ENCODE measurements around the gene MEGF6.

MEGF6 gene

DNA sequence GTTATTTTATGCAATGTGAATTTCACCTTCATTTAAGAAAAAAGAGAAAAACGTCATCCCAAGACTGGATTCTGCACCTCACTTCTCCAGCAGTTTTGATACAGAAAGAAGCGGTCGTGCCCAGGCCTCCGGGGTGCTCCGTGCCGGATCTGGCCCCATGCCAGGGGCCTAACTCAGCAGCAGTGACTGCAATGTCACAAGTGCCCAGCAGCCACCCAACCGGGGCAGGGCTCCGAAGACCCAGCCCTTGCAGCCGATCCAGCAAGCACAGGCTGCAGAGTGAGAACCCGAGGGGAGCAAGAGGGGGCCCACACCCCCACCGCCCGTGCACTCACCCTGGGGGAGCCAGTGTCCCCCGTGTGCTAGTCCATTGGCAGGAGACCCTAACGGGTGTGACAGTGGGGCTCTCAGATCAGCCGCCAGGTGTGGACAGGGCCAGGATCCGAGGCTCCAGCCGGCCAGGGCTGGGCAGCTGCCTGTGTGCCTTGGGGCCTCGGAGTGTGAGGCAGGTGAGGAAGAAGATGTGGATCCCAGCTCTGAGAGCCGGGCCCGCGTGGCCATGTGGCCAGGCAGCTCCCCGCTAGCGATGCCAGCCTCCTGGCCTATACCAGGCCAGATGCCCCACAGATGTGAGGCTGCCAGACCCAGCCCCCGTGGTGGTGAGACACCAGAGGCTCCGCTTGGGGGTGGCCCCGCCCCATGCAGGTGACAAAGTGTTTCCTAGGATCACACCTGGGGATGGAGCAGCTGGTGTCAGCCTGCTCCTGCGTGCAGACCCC lies 60.6 kb downstream of the MEGF6 start:
- no peak overlapping the region for H2AFZ ChIP-seq (ENCODE audit: low read depth, low read length)
- no peaks in the 10 kb centered on the region for H3K36me3 ChIP-seq (ENCODE audit: insufficient read depth, low read length)
- H3K9me3 ChIP-seq (ENCODE audit: low read length): no peaks in the 10 kb centered on the region
- no peaks in the 10 kb centered on the region for H3K27me3 ChIP-seq (ENCODE audit: insufficient read depth, low read length)
- H3K4me1 ChIP-seq (ENCODE audit: insufficient read depth, low read length): peaks cover 7% of the 10 kb centered on the region
- H3K4me3 ChIP-seq (ENCODE audit: low read length): no peak overlapping the region

DNA sequence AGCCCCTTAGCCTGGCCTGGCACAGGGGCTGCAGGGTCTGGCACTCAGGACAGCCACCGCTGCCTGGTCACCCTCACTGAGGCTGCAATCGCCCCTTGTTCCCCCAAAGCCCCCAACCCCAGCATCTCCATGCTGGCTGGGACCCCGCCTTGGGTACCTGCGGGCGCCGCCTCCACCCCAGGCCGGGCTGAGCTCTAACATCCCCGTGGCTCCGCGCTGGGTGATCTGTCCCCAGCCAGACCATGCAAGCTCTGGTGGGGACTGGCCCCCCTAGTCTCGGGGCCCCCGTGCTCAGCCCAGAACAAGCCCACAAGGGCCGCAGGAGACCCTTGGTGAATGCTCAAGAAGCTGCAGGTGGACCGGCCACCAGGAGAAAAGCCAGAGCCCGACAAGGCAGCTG lies 62.4 kb downstream of the MEGF6 start:
- Histone ChIP-seq H2AFZ (ENCODE audit: low read depth, low read length) (no peak overlapping the region), H3K4me1 (ENCODE audit: insufficient read depth, low read length) (peaks cover 13% of the 10 kb centered on the region), H3K27me3 (ENCODE audit: insufficient read depth, low read length) (no peaks in the 10 kb centered on the region), H3K36me3 (ENCODE audit: insufficient read depth, low read length) (no peaks in the 10 kb centered on the region), H3K4me3 (ENCODE audit: low read length) (no peak overlapping the region), H3K9me3 (ENCODE audit: low read length) (no peaks in the 10 kb centered on the region)

DNA sequence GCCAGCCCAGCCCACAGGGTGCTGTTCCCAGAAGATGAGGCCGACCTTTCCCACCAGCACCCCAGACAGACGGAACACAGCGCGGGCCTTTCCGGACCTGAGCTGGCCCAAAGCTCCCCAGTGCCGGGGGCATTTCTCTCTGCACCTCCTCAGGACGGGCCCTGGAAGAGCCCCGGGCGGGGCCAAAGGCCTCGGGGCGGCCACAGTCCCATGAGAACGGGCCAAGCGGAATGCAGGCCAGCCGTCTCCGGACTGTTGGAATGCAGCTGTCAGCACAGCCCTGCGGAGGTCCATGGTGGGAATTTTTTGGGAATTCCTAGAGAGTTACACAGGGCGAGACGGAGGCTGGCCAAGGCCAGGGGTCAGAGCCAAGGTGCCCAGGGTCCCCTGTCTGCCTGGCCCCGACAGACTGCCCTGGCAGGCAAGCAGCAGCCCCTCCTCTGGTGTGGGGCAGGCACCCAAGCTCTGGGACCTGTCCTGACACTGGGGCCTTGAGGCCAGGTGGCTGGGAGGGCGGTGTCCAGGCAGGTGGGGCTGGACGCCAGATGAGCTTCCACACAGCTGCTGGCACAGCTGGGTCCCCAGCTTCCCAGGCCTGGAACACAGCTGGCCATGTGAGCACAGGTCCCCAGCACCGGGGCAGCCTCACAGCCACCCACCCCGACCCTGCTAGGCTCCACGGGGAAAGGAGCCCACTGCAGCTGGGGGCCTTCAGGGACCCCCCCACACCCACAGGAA lies 63.0 kb downstream of the MEGF6 start:
- peaks cover 17% of the 10 kb centered on the region for H3K4me1 ChIP-seq (ENCODE audit: insufficient read depth, low read length)
- H3K4me3 ChIP-seq (ENCODE audit: low read length): no peak overlapping the region
- H2AFZ ChIP-seq (ENCODE audit: low read depth, low read length): no peak overlapping the region
- H3K27me3 ChIP-seq (ENCODE audit: insufficient read depth, low read length): no peaks in the 10 kb centered on the region
- H3K36me3 ChIP-seq (ENCODE audit: insufficient read depth, low read length): no peaks in the 10 kb centered on the region
- no peaks in the 10 kb centered on the region for H3K9me3 ChIP-seq (ENCODE audit: low read length)

DNA sequence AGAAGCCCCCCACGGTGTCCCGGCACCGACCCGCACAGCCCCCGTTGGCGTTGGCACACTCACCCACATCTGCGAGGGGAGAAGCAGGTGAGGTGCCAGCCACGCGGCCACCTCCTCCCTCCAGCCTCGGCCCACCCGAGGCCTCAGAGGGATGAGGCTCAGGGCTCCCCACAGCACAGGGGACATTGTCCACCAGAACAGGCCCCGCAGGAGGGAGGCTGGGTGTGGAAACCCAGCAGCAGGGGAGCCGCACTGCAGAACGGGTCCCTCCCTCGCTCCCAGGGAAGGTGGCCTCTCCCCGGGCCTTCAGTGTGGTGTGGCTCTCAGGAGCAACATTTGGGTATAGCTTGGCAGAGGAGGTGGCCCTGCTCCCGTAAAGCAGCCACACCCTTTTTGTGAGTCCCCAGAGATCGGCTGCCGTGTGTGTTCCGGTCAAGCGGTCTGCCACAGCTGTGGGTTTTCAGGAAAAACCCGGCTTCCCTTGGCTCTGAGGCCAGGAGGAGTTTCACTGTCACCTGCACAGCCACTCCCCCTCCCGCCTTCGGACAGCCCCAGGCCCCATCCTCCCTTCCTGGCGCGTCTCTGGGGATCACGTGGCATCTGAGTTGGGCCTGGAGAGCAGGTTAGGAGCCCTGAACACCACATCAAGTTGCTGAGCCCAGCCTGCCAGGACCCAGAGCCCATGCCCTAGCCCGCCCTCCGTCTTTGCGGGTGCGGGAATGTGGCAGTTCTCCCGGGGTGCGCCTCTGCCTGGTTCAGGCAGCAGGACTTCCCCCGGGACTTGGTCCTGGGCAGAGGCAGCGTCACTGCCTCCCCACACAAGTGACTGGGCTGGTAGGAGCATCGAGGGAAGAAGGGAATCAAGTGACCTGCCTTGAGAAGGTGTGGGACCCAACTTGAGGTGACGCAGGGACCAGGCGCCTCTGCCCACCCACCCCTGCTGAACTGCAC lies 64.0 kb downstream of the MEGF6 start:
- Histone ChIP-seq H2AFZ (ENCODE audit: low read depth, low read length) (no peak overlapping the region), H3K9me3 (ENCODE audit: low read length) (no peaks in the 10 kb centered on the region), H3K36me3 (ENCODE audit: insufficient read depth, low read length) (no peaks in the 10 kb centered on the region), H3K27me3 (ENCODE audit: insufficient read depth, low read length) (no peaks in the 10 kb centered on the region), H3K4me1 (ENCODE audit: insufficient read depth, low read length) (peaks cover 20% of the 10 kb centered on the region), H3K4me3 (ENCODE audit: low read length) (no peak overlapping the region)

DNA sequence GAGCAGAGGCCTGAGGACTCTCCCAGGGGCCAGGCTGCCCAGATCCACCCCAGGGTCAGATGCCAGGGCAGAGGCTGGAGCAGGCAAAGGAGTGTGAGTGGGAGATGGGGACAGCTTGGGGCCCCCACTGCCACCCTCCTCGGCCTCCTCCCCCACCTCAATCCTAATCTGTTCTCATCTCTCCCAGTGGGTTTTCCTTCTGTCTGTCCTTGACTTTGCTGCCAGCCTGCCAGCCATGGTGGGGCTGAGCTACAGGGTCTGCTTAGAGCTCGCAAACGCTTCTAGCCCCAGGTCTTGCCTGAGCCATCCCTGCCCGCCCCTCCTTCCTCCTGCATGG lies 65.3 kb downstream of the MEGF6 start:
- H3K4me1 ChIP-seq (ENCODE audit: insufficient read depth, low read length): peaks cover 20% of the 10 kb centered on the region
- H3K36me3 ChIP-seq (ENCODE audit: insufficient read depth, low read length): no peaks in the 10 kb centered on the region
- no peak overlapping the region for H2AFZ ChIP-seq (ENCODE audit: low read depth, low read length)
- H3K9me3 ChIP-seq (ENCODE audit: low read length): no peaks in the 10 kb centered on the region
- H3K4me3 ChIP-seq (ENCODE audit: low read length): no peak overlapping the region
- H3K27me3 ChIP-seq (ENCODE audit: insufficient read depth, low read length): no peaks in the 10 kb centered on the region

DNA sequence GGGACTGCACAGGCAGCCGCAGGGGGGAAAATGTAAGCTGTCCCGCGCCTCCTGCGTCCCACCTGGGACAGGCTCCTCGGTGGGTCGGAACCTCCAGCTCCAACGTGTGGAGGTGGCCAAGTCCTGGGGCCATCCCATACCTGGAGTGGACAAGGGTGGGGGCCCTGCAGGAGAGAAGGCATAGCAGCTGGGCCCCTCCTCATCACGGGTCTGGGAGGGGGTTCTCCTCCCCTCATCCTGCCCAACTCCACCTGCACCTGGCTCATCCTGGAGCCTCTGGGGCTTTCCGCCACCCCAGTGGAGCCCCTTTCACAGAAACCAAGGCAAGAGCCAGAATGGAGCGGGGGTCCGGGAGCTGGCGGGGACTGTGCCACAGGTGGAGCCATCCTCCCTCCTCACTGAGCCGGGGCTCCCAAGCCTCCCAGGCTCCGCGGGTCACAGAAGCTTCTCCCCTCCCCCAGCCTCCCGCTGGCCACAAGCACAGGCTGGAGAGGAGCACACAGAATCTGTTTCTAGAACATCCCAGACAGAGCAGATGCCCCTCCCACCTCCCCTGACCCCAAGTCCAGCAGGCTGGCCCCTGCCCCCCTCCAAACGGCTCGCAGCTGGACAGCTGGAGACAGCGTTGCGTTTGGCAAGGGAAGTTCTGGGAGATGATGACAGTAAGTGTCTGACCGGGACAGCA lies 65.8 kb downstream of the MEGF6 start:
- Histone ChIP-seq H3K4me3 (ENCODE audit: low read length) (no peak overlapping the region), H3K4me1 (ENCODE audit: insufficient read depth, low read length) (peaks cover 20% of the 10 kb centered on the region), H3K27me3 (ENCODE audit: insufficient read depth, low read length) (no peaks in the 10 kb centered on the region), H2AFZ (ENCODE audit: low read depth, low read length) (no peak overlapping the region), H3K36me3 (ENCODE audit: insufficient read depth, low read length) (no peaks in the 10 kb centered on the region), H3K9me3 (ENCODE audit: low read length) (no peaks in the 10 kb centered on the region)

DNA sequence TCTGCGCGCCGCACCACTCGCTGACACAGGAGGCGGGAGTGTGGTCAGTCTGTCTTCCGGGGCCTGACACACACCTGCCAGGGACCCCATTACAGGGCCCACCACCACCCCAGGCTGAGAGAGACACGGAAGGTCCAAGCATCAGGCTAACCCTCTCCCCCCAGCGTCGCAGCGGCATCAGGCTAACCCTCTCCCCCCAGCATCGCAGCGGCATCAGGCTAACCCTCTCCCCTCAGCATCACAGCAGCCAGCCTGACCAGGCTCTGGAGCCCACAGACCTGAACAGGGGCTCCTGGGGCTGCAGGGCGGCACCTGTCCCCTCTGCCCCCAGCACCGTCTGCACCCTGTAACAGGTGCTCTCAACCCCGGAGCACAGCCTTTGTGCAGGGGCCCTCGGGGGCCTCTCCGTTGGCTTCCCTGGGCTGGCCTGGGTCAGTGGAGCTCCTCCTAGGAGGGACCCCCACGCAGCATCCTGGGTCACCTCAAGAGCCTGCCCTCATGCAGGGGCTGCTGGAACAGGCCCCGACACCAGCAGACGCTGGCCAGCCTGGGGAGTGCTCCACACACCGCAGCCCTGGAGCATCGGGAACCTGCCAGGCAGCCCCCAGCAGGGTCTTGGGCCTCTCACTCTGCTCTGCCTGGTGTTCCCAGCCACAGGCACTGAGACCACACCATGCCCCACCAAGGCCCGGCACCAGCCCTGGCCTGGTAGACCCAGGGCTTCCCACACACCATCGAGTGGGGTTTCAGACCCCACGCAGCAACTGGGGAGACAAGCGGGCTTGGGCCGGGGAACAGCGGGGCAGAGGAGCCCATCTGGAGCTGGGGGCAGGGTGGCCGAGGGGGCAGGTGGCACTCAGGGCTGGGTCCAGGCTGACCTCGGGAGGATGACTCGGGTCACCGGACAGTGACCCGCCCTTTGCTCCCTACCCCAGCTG lies 67.0 kb downstream of the MEGF6 start:
- H3K9me3 ChIP-seq (ENCODE audit: low read length): no peaks in the 10 kb centered on the region
- H3K36me3 ChIP-seq (ENCODE audit: insufficient read depth, low read length): no peaks in the 10 kb centered on the region
- H3K27me3 ChIP-seq (ENCODE audit: insufficient read depth, low read length): no peaks in the 10 kb centered on the region
- H2AFZ ChIP-seq (ENCODE audit: low read depth, low read length): no peak overlapping the region
- H3K4me3 ChIP-seq (ENCODE audit: low read length): no peak overlapping the region
- peaks cover 24% of the 10 kb centered on the region for H3K4me1 ChIP-seq (ENCODE audit: insufficient read depth, low read length)

DNA sequence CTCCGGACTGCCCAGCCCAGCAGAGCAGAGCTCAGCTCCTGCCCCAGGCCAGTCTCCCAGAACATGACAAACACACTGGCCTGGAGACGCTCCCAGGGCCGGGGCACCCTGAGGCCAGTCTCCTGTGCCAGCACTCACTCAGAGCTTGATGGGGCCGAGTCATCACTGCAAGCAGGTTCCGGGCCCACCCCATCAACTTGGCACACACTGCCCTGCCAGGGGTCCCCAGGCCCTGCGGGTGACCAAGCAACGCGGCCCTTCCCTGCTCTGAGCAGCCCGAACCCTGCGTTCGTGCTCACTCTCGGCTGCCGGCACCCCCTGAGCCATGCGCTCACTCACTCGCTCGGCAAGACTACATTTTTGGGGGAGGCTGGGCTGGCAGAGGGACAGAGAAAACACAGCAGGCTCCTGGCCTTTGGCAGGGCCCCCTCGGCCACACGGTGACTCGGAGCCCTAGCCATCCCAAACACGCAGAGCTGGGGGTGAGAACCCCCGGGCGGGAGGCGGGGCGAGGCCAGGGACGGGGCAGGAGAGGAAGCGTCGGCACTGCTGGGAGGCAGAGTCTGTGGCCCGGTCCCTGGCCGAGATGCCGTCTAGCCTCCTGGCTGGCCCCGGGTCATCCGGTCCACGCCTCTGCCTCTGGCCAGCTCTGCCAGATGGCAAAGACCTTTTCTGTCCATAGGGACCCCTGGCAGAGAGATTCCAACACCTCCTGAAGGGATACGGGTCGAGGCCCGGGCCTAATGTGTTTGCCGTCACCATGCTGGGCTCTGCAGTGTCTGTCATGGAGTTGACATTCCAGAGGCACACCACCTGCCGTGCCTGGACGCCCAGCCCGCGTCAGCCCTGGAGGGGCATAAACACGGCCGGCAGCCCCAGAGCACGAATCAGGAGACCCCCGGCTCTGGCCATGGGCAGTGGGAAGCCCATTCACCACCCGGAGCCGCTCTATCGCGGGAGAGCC lies 68.0 kb downstream of the MEGF6 start:
- Histone ChIP-seq H3K27me3 (ENCODE audit: insufficient read depth, low read length) (no peaks in the 10 kb centered on the region), H3K36me3 (ENCODE audit: insufficient read depth, low read length) (no peaks in the 10 kb centered on the region), H2AFZ (ENCODE audit: low read depth, low read length) (no peak overlapping the region), H3K9me3 (ENCODE audit: low read length) (no peaks in the 10 kb centered on the region), H3K4me1 (ENCODE audit: insufficient read depth, low read length) (peaks cover 33% of the 10 kb centered on the region), H3K4me3 (ENCODE audit: low read length) (no peak overlapping the region)

DNA sequence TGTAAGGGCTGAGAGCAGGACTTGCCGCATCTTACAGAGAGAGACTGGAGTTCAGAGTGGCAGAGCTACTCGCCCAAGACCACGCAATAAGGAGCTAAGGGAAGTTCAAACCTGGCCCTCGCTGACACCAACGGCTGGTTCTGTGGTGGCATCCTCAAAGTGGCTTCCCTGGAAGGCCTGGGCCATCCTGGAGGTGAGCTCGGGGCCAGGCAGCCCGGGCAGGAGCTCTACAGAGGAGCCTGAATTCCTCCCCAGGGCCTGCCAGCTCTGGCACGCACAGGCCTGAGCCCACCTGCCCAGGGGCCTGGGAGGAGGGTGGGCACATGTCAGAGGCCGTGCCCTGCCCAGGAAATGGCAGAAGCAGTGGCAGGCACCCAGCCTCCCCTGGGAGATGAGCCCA lies 68.6 kb downstream of the MEGF6 start:
- Histone ChIP-seq H3K4me1 (ENCODE audit: insufficient read depth, low read length) (peaks cover 36% of the 10 kb centered on the region), H3K27me3 (ENCODE audit: insufficient read depth, low read length) (no peaks in the 10 kb centered on the region), H3K36me3 (ENCODE audit: insufficient read depth, low read length) (no peaks in the 10 kb centered on the region), H3K4me3 (ENCODE audit: low read length) (no peak overlapping the region), H2AFZ (ENCODE audit: low read depth, low read length) (no peak overlapping the region), H3K9me3 (ENCODE audit: low read length) (no peaks in the 10 kb centered on the region)

DNA sequence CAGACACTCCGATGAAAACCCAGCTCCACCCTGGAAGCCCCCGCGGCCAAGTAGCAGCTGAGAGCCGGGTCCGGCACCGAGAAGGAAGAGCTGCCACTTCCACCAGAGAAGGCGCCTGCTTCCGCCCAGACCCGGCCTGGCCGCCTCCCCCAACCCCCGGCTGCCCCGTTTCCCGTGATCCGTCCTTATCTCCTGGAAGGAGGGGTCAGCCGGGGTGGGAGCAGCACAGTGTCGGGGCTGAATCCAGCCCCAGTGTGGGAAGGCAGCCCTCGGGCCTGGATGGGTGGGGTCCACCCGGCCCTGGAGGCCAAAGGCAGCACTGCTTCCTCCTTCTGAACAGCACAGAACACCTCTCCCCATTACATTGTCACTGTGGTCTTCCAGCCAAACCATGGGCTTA lies 69.4 kb downstream of the MEGF6 start:
- Histone ChIP-seq H3K9me3 (ENCODE audit: low read length) (no peaks in the 10 kb centered on the region), H3K27me3 (ENCODE audit: insufficient read depth, low read length) (no peaks in the 10 kb centered on the region), H3K36me3 (ENCODE audit: insufficient read depth, low read length) (no peaks in the 10 kb centered on the region), H3K4me3 (ENCODE audit: low read length) (no peak overlapping the region), H2AFZ (ENCODE audit: low read depth, low read length) (no peak overlapping the region), H3K4me1 (ENCODE audit: insufficient read depth, low read length) (peaks cover 36% of the 10 kb centered on the region)

DNA sequence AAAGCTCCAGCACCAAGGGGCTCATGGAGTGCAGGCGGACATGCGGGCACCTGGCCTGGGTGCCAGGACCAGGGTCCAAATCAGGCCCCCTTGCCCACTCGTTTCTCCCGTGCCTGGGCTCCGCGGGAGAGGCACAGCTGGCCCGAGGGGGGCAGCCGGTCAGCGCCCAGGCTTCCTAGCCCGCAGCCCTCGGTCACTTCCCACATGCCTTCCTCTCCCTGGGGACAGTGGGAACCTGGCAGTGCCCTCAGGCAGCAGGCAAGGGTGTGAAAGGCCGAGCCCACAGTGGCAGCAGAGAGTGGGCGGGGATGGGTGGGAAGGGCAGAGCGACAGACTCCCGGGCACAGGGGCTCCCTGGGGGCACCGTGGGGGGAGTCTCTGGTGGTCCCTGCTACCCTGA lies 69.8 kb downstream of the MEGF6 start:
- peaks cover 36% of the 10 kb centered on the region for H3K4me1 ChIP-seq (ENCODE audit: insufficient read depth, low read length)
- no peaks in the 10 kb centered on the region for H3K36me3 ChIP-seq (ENCODE audit: insufficient read depth, low read length)
- no peak overlapping the region for H3K4me3 ChIP-seq (ENCODE audit: low read length)
- no peaks in the 10 kb centered on the region for H3K27me3 ChIP-seq (ENCODE audit: insufficient read depth, low read length)
- H2AFZ ChIP-seq (ENCODE audit: low read depth, low read length): no peak overlapping the region
- H3K9me3 ChIP-seq (ENCODE audit: low read length): no peaks in the 10 kb centered on the region
